H1 (cell line): ENCODE measurements around the gene EEPD1. TPM values are rescaled to one million over a fixed set of nuclear protein-coding genes. Genes with fewer than 3 reads are reported as not detected.

Experiments used
- BRCA1 ChIP-seq: IDR thresholded peaks from 2 replicates; pipeline ENCODE4 v1.6.1; 2012; ENCODE audit warnings: low read depth, low read length, improper control_type of control experiment
- JUN ChIP-seq: IDR thresholded peaks from 2 replicates; pipeline ENCODE4 v1.6.1; 2011; ENCODE audit warnings: low read depth, mild to moderate bottlenecking, improper control_type of control experiment, low read length
- NRF1 ChIP-seq: IDR thresholded peaks from 2 replicates; pipeline ENCODE4 v1.6.1; 2011; ENCODE audit warnings: mild to moderate bottlenecking, low read depth, low read length, improper control_type of control experiment
- RNF2 ChIP-seq: fragments of 200-900, 300-1000 bp; sonication (generic); IDR thresholded peaks from 2 replicates; pipeline ENCODE4 v1.7.1; 2016; ENCODE audit warnings: borderline replicate concordance, low read depth, mild to moderate bottlenecking, antibody characterized with exemption, low read length; ENCODE audit not compliant: poor library complexity, severe bottlenecking; ENCODE audit errors: missing control alignments
- SRF ChIP-seq: IDR thresholded peaks from 2 replicates; pipeline ENCODE4 v1.6.1; 2011; ENCODE audit warnings: mild to moderate bottlenecking, low read depth, low read length, moderate library complexity
- TAF1 ChIP-seq: IDR thresholded peaks from 2 replicates; pipeline ENCODE4 v1.6.1; 2011; ENCODE audit warnings: mild to moderate bottlenecking, low read depth, low read length
- YY1 ChIP-seq: IDR thresholded peaks from 2 replicates; pipeline ENCODE4 v1.6.1; 2011; ENCODE audit warnings: low read depth, mild to moderate bottlenecking, low read length
- polyA plus RNA-seq, 7 experiments: library from polyadenylated mRNA; depleted of rRNA in 3 of 7; stranded (reverse) in 5 of 7; unstranded in 2 of 7; fragments of >200 nt in 5 of 7; fragments of 200-250 nt in 2 of 7; gene quantifications; 1 replicate in 5 of 7; 2 replicates in 1 of 7; 4 replicates in 1 of 7; pipeline versions ENCODE4 v1.2.1 to v1.2.3, GENCODE V29; 2011 to 2013; ENCODE audit warnings: missing spikeins in 2 of 7, mixed read lengths in 2 of 7
- total RNA-seq: library from RNA; stranded (reverse); fragmentation: NEBNext Ultra II Directional; extraction: Animal tissue kit (Norgen Biotek cat#: 25700); gene quantifications from 2 replicates; pipeline ENCODE4 v1.2.1, GENCODE V29; 2021

Gene EEPD1
- total and polyA plus RNA-seq, 2 of the 8 experiments (the other 6 are each of a cell fraction or from before 2014, with no cell fraction given), result 3.1 to 7.8 TPM

GRCh38 chr7:36181668-36182067, 28.6 kb downstream of the EEPD1 start (continued):
- TF ChIP-seq RNF2 (no peak), NRF1 (no peak), BRCA1 (no peak), TAF1 (no peak), SRF (no peak), YY1 (no peak), JUN (no peak)
